EH (cell line): ENCODE results near the gene OR8B8.
A peak's percentile ranks its signal among the peaks of the same experiment; 100 is the strongest.
"Not testable (repeated sequence)": the region's sequence is repeated elsewhere in the genome, so short reads cannot be mapped to it uniquely, and the experiment has no call there.

Experiments
- DNase-seq: peaks from one replicate; pipeline ENCODE4 v3.0.0-alpha.2; 2015; ENCODE audit warnings: low read depth

OR8B8 gene

GRCh38 chr11:124445646-124446150 is at the start of gene OR8B8:
TSS of gene OR8B8 (minus strand) at chr11:124445696. CDS start at chr11:124441085, 4,611 bp downstream.
- no peak for DNase-seq

GRCh38 chr11:124493016-124493655 is 47.6 kb upstream of the OR8B8 start:
- DNase-seq, result no peak

- DNase-seq, result no peak
Measured at GRCh38 chr11:124483422-124483821, 37.9 kb upstream of the OR8B8 start.

GRCh38 chr11:124482362-124483147 is 37.1 kb upstream of the OR8B8 start:
- DNase-seq, result peak; percentile 16

GRCh38 chr11:124481365-124482323 is 36.1 kb upstream of the OR8B8 start:
- peak; percentile 31 for DNase-seq

- DNase-seq, result no peak
Measured at GRCh38 chr11:124479561-124479960, 34.1 kb upstream of the OR8B8 start.

GRCh38 chr11:124475265-124475664 is 29.8 kb upstream of the OR8B8 start:
- DNase-seq, result no peak

- no peak for DNase-seq
Measured at GRCh38 chr11:124474779-124475178, 29.3 kb upstream of the OR8B8 start.

GRCh38 chr11:124474079-124474478 is 28.6 kb upstream of the OR8B8 start:
- DNase-seq, result no peak

- DNase-seq, result no peak
Measured at GRCh38 chr11:124473476-124473875, 28.0 kb upstream of the OR8B8 start.

GRCh38 chr11:124470561-124471227 is 25.2 kb upstream of the OR8B8 start:
- no peak for DNase-seq

- no peak for DNase-seq
Measured at GRCh38 chr11:124467381-124467927, 22.0 kb upstream of the OR8B8 start.

GRCh38 chr11:124465368-124465767 is 19.9 kb upstream of the OR8B8 start:
- no peak for DNase-seq

GRCh38 chr11:124463990-124464389 is 18.5 kb upstream of the OR8B8 start:
- DNase-seq, result no peak

- DNase-seq, result no peak
Measured at GRCh38 chr11:124463324-124463723, 17.8 kb upstream of the OR8B8 start.

GRCh38 chr11:124460459-124460858 is 15.0 kb upstream of the OR8B8 start:
- DNase-seq, result no peak

- DNase-seq, result not testable (repeated sequence)
Measured at GRCh38 chr11:124459379-124459778, 13.9 kb upstream of the OR8B8 start.

GRCh38 chr11:124454552-124454951 is 9.1 kb upstream of the OR8B8 start:
- DNase-seq, result no peak

GRCh38 chr11:124446916-124447315 is 1.4 kb upstream of the OR8B8 start:
- DNase-seq, result no peak

- no peak for DNase-seq
Measured at GRCh38 chr11:124442847-124443246, 2.6 kb downstream of the OR8B8 start.

GRCh38 chr11:124442442-124442841 is 3.1 kb downstream of the OR8B8 start:
- no peak for DNase-seq
